IPS DF 19.7 (cell line): ENCODE measurements around the gene STPG4.

Experiments used
- DNase-seq: peaks from one replicate; pipeline ENCODE4 v3.0.0-alpha.2; 2013; ENCODE audit warnings: low read depth, low spot score

The STPG4 gene

GRCh38 chr2:47091118-47091517 is 64.0 kb downstream of the STPG4 start:
- no peak for DNase-seq

- no peak for DNase-seq
Observed at GRCh38 chr2:47089083-47089464, 66.0 kb downstream of the STPG4 start.

GRCh38 chr2:47088371-47089082 is 66.6 kb downstream of the STPG4 start:
- DNase-seq = no peak

- no peak for DNase-seq
Observed at GRCh38 chr2:47087051-47087450, 68.1 kb downstream of the STPG4 start.

GRCh38 chr2:47086571-47086970 is 68.5 kb downstream of the STPG4 start:
- DNase-seq = no peak

- DNase-seq = no peak
Observed at GRCh38 chr2:47086054-47086471, 69.0 kb downstream of the STPG4 start.

- no peak for DNase-seq
Observed at GRCh38 chr2:47083886-47084687, 71.0 kb downstream of the STPG4 start.

- no peak for DNase-seq
Observed at GRCh38 chr2:47083485-47083884, 71.6 kb downstream of the STPG4 start.

- no peak for DNase-seq
Observed at GRCh38 chr2:47083005-47083404, 72.1 kb downstream of the STPG4 start.

- no peak for DNase-seq
Observed at GRCh38 chr2:47080888-47081301, 74.2 kb downstream of the STPG4 start.

- no peak for DNase-seq
Observed at GRCh38 chr2:47079515-47080412, 75.3 kb downstream of the STPG4 start.

GRCh38 chr2:47078541-47079482 is 76.3 kb downstream of the STPG4 start:
- no peak for DNase-seq

- DNase-seq = no peak
Observed at GRCh38 chr2:47077442-47078117, 77.5 kb downstream of the STPG4 start.

GRCh38 chr2:47076586-47077441 is 78.3 kb downstream of the STPG4 start:
- no peak for DNase-seq

- no peak for DNase-seq
Observed at GRCh38 chr2:47076126-47076506, 79.0 kb downstream of the STPG4 start.

GRCh38 chr2:47075361-47076125 is 79.6 kb downstream of the STPG4 start:
- DNase-seq = no peak

GRCh38 chr2:47074691-47075090 is 80.4 kb downstream of the STPG4 start:
- no peak for DNase-seq

- no peak for DNase-seq
Observed at GRCh38 chr2:47073641-47074040, 81.5 kb downstream of the STPG4 start.

GRCh38 chr2:47073217-47073616 is 81.9 kb downstream of the STPG4 start:
- no peak for DNase-seq
